ENCODE results near the gene CFAP74. TPM values are rescaled to one million over a fixed set of nuclear protein-coding genes. Genes with fewer than 3 reads are reported as not detected.
"Not testable (repeated sequence)": the region's sequence is repeated elsewhere in the genome, so short reads cannot be mapped to it uniquely, and the experiment has no call there.

The CFAP74 gene
- total RNA-seq, 1 donor from 2014 or later = not detected

DNA sequence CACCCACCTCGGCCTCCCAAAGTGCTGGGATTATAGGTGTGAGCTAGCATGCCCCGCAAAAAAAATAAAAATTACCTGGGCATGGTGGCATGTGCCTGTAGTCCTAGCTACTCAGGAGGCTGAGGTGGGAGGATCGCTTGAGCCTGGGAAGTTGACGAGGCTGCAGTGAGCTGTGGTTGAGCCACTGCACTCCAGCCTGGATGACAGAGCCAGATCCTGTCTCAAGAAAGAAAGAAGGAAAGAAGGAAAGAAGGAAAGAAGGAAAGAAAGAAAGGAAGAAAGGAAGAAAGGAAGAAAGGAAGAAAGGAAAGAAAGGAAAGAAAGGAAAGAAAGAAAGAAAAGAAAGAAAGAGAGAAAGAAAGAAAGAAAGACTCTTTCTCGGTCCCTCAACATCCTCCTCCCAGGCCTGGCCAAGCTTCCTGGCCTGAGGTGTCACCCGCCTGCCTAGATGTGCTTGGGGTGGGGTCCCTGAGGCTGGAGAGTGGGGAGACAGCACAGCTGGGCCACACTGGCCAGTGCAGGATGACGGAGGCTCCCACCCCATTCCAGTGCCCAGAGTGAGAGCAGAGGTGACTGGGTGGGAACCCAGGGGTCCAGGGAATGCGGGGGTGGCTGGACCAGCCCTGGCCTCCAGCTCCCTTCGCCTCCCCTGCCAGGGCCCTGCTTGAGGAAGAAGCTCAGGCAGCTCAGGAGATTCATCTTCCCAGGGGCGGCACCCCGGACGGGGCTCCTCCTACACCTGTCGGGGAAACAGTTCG, 102.5 kb downstream of the CFAP74 start:
- intact Hi-C loops (cut with micrococcal nuclease) = no loop called here

GRCh38 chr1:1899967-1900327, 103.6 kb downstream of the CFAP74 start:
- intact Hi-C loops (cut with micrococcal nuclease) = loop anchor here (1.0 kb wide), 1 partner anchor 9 kb away; the partner anchor contains the start of gene GNB1

GRCh38 chr1:1899266-1899966, 104.2 kb downstream of the CFAP74 start:
- intact Hi-C loops (cut with micrococcal nuclease) = loop anchor here (1.0 kb wide), 1 partner anchor 8 kb away; the partner anchor contains the start of gene GNB1

DNA sequence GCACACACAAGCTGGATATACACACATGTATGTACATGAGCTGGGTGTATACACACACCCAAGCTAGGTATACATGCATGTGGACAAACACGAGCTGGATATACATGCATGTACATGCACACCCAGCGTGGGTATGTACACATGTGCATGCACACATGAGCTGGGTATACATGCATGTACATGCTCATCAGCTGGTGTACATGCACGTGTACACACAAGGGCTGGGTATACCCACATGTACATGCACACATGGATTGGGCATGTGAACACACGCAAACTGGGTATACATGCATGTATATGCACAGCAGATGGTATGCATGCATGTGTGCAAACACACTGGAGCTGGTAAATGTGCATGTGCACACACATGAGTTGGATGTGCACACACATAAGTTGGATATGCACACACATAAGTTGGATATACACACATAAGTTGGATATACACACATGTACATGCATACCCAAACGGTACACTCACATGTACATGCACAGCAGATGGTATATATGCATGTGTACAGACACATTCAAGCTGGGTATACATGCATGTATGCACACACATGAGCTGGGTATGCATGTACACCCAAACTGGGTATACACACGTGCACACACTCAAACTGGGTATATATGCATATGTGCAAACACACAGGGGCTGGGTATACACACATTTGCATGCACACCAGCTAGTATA, 105.2 kb downstream of the CFAP74 start:
- intact Hi-C loops (cut with micrococcal nuclease) = no loop called here

GRCh38 chr1:1895456-1896336, 107.9 kb downstream of the CFAP74 start:
- intact Hi-C loops (cut with micrococcal nuclease) = no loop called here

- intact Hi-C loops (cut with micrococcal nuclease) = no loop called here
Observed at GRCh38 chr1:1895060-1895418, 108.5 kb downstream of the CFAP74 start.

DNA sequence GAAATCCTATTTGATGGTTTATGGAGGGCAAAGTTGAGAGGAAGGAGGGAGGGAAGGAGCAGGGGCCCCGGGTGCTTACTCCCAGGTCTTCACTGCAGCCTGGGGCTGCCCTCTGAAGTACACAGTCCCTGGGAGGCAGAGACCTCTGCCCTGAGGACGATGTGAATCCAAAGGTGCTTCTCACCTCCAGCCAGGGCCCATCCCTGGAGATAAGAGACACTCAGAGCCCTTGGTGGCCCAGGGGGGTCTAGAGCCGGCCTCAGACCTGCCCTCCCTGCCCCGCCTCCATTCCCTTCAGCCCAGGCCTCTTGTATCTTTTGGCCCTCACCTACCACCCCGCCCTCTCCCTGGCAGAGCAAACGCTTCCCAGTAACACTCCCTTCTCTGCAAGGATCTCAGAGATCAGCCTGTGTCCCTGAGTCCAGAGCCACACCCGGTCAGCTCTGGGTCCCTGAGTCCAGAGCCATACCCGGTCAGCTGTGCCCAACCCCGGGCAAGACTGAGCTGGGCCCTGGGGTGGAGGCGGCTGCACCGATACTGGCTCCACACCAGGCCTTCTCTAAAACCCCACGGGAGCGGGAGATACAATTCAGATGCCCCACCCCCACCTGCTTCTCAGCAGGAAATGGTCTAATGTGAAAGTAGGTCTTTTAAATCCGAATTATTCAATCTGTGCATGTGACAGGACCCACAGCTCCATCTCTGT, 109.1 kb downstream of the CFAP74 start:
- intact Hi-C loops (cut with micrococcal nuclease) = no loop called here

GRCh38 chr1:1893997-1894353, 109.6 kb downstream of the CFAP74 start:
- intact Hi-C loops (cut with micrococcal nuclease) = no loop called here

DNA sequence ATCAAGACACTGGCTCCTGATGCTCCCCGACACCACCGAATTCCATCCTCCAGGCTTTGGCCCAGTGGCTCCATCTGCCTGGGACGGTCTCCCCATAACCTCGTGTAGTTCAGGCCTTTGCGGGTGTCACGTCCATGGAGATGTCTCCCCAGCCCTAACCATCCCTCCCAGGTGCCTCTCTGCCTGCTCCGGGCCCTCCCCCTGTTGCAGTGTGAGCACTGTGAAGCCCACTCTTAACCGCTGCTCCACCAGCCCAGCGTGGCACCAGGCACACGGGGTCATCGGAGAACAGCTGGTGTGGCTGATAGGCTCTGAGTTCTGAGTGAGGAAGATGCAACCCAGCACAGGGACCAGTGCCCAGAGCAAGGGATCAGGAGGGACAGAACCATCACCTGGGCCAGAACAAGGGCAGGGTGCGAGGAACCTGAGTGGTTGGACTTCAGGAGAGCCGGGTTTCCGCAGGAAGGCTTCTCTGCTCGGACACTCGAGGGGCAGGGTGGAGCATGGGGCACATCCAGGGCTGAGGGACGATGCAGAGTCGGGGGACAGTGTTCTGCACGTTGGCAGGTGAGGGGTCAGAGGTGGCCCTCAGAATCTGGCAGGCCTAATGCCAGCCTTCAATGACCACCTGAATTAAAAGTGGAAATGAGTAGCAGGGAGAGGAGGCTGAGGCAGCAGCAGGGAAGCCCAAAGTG, 110.1 kb downstream of the CFAP74 start:
- intact Hi-C loops (cut with micrococcal nuclease) = no loop called here

DNA sequence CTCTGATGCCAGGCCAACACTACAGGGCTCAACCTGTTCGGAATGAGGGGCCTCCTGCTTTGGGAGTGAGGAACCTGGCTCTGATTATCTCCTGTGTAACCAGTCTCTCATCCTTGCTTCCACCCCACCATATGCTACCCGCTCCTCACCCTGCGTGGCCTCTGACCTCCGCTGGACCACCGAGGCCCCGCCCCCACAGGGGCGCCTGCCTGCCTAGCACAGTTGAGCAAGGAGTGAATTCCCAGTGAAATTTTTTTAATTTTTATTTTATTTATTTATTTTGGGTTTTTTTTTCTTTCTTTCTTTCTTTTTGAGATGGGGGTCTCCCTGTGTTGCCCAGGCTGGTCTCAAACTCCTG, 110.8 kb downstream of the CFAP74 start:
- intact Hi-C loops (cut with micrococcal nuclease) = no loop called here

DNA sequence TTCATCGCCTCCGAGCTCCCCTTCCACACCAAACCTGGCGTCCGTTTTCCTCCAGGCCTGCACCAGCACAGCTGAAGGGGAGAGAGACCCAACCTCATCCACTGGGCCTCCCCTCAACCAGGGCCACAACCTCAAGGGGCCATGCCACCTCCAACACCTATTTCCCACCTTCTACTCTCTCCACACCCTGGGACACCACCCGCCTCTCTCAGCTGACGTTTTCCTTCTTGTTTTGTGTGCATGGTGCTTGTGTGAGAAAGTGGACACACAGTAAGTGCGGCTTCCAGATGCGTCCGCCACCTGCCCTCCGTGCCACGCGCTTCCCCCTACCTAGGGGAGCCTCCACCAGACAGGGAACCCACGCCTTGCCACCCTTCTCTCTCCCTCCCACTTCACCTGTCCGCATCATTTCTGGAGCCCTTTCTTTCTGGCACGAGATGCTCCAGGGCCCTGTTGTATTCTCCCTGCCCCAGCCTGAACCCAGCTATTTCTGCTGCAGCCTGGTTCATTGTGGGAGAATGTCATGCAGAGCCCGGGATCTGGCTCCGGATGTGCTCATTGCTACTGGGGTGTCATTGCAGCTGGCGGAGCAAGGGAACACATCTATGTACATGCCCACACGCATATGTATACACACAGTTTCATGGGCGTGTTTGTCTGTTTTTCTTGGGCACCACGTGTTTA, 111.4 kb downstream of the CFAP74 start:
- intact Hi-C loops (cut with micrococcal nuclease) = no loop called here

DNA sequence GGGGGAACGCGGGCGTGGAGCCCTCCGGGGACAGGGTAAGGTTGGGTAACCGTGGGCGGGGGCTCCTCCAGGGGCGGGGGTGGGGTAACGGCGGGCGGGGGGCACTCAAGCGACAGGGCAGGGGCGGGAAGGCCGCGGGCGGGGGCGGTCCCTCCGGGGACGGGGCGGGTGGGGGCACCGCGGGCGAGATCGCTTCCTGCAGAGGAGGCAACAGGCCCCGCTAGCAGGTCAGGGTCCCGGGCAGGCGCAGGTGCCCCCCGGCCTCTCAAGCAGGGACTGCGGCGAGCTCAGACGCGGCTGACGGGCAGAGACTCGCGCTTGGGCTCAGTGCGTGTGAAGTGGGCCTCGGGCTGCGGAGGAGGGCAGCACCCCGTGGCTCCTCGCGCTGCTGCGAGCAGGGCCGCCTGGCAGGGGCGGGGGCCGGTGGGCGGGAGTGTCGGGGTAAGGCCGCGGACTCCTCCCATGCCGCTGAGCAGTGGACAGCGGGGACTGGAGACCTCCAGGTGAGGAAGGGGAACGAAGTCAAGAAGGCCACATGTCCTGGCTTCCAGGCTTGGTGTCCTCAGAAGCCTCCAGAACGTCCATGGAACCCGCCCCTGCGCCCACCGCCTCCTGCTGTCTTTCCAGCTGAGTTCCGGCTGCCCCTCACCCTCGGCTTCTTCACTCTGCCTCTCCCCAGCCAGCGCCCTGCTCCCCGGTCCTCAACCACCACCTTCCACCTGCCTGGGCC, 112.1 kb downstream of the CFAP74 start:
- intact Hi-C loops (cut with micrococcal nuclease) = loop anchor here (1.0 to 2.0 kb wide), 4 partner anchors 8 to 167 kb away; partner anchors contain the start of genes CDK11A and TMEM52

DNA sequence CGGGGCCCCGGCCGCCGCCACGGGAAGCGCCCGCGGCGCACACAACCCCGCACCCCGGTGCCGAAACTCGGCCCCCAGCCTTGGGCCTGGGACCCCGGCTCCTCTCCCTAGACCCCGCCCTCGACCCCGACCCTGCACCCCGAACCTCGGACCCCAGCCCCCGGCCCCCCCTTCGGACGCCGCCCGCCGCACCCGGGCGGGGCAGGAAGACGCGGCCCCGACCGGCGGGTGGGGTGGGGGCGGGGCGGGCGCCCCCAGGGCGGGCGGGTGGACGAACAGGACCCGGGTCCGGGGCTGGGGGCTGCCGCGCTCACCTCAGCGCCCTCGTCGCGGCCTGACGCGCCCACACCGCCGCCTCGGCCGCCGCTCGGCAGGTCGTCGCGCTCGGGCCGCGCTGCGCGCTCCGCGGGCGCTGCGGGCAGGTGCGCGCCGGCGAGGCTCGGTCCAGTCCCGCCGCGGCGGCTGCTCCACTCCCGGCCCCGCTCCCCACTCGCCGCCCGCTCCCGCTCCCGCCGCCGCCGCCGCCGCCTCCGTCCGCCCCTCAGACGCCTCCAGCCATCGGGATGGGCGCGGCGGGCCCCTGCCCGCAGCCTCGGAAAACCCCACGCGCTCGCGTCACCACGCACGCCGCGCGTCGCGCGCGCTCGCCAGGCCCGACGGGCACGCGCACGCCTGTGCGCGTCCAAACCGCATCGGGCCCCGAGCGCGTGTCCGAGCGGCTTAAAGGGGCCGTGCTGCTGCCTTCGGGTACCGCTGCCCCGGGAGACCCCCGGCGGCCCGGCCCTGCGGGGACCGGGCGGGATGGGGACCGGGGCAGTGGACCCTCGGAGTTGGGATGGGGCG, 112.9 kb downstream of the CFAP74 start, which contains the start of gene GNB1:
Gene GNB1 (minus strand): TSS at position 582 of the 843 bp plus-strand sequence. CDS start 65,634 bp downstream, outside the sequence.
- intact Hi-C loops (cut with micrococcal nuclease) = loop anchor here (1.0 to 2.0 kb wide), 5 partner anchors 9 to 166 kb away; partner anchors contain the start of genes CDK11A, NADK and TMEM52

GRCh38 chr1:1889847-1890505, 113.6 kb downstream of the CFAP74 start:
- intact Hi-C loops (cut with micrococcal nuclease) = loop anchor here (1.0 to 5.0 kb wide), 5 partner anchors 43 to 165 kb away; partner anchors contain the start of genes CDK11A and NADK

GRCh38 chr1:1889090-1889750, 114.4 kb downstream of the CFAP74 start:
- intact Hi-C loops (cut with micrococcal nuclease) = loop anchor here (5.0 kb wide), 3 partner anchors 42 to 92 kb away; no protein-coding TSS in a partner anchor

- intact Hi-C loops (cut with micrococcal nuclease) = not testable (repeated sequence)
Observed at GRCh38 chr1:1883890-1884289, 119.7 kb downstream of the CFAP74 start.

All from T-helper 1 cell treated with Interleukin-12 subunit alpha and Interleukin-12 subunit beta and Interleukin-4 antibody, amounts not matched to agents 30 ng/mL and 1 ng/mL, for 36 hours (primary cell).